Measurements from ENCODE around the gene OPTC.

DNA sequence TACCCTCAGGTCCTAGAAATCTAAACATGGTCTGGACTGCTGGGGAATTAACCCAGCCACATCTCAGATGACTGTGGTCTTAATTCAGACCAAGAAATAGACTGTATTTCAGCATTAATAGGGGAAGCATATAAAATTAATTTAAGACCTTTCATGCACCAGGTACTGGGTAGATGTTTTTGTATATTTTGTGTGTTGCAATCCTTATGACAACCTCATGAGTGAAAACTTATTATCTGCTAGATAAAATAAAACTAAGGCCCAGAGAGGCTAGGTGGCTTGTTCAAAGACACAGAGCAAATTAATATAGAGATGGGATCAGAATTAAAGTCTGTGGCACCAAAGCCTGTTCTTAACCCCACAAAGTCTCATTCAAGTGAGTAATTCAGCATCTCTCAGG is 40.1 kb downstream of the OPTC start:
- TF ChIP-seq POLR2AphosphoS5 (IDR thresholded peaks at IDR 0.05) (no peak), TAF1 (IDR thresholded peaks at IDR 0.05; ENCODE audit: low read depth) (no peak), MXI1 (conservative IDR thresholded peaks at IDR 0.05; ENCODE audit: poor library complexity, severe bottlenecking) (no peak), EP300 (conservative IDR thresholded peaks at IDR 0.05; ENCODE audit: poor library complexity, severe bottlenecking) (no peak)
- TF ChIP-seq, protein P1, sequence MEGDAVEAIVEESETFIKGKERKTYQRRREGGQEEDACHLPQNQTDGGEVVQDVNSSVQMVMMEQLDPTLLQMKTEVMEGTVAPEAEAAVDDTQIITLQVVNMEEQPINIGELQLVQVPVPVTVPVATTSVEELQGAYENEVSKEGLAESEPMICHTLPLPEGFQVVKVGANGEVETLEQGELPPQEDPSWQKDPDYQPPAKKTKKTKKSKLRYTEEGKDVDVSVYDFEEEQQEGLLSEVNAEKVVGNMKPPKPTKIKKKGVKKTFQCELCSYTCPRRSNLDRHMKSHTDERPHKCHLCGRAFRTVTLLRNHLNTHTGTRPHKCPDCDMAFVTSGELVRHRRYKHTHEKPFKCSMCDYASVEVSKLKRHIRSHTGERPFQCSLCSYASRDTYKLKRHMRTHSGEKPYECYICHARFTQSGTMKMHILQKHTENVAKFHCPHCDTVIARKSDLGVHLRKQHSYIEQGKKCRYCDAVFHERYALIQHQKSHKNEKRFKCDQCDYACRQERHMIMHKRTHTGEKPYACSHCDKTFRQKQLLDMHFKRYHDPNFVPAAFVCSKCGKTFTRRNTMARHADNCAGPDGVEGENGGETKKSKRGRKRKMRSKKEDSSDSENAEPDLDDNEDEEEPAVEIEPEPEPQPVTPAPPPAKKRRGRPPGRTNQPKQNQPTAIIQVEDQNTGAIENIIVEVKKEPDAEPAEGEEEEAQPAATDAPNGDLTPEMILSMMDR (IDR thresholded peaks at IDR 0.05; ENCODE audit: poor library complexity, severe bottlenecking): no peak
- TF ChIP-seq, protein P2, sequence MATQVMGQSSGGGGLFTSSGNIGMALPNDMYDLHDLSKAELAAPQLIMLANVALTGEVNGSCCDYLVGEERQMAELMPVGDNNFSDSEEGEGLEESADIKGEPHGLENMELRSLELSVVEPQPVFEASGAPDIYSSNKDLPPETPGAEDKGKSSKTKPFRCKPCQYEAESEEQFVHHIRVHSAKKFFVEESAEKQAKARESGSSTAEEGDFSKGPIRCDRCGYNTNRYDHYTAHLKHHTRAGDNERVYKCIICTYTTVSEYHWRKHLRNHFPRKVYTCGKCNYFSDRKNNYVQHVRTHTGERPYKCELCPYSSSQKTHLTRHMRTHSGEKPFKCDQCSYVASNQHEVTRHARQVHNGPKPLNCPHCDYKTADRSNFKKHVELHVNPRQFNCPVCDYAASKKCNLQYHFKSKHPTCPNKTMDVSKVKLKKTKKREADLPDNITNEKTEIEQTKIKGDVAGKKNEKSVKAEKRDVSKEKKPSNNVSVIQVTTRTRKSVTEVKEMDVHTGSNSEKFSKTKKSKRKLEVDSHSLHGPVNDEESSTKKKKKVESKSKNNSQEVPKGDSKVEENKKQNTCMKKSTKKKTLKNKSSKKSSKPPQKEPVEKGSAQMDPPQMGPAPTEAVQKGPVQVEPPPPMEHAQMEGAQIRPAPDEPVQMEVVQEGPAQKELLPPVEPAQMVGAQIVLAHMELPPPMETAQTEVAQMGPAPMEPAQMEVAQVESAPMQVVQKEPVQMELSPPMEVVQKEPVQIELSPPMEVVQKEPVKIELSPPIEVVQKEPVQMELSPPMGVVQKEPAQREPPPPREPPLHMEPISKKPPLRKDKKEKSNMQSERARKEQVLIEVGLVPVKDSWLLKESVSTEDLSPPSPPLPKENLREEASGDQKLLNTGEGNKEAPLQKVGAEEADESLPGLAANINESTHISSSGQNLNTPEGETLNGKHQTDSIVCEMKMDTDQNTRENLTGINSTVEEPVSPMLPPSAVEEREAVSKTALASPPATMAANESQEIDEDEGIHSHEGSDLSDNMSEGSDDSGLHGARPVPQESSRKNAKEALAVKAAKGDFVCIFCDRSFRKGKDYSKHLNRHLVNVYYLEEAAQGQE (IDR thresholded peaks at IDR 0.05; ENCODE audit: borderline replicate concordance): no peak
